KOPT-K1 (cell line): ENCODE data around the gene TRIP6.

Experiments used
- H3K27ac ChIP-seq: fragments of 200-600 bp; sonication (generic); 2 replicates; pipeline ENCODE4 v1.5.1; 2016; ENCODE audit warnings: antibody characterized with exemption, mild to moderate bottlenecking, low read depth, low read length; ENCODE audit not compliant: poor library complexity, severe bottlenecking
- H3K36me3 ChIP-seq: fragments of 200-600 bp; sonication (generic); 2 replicates; pipeline ENCODE4 v1.5.1; 2017; ENCODE audit warnings: antibody characterized with exemption, mild to moderate bottlenecking, low read length, moderate library complexity; ENCODE audit not compliant: insufficient read depth
- H3K9me3 ChIP-seq: fragments of 200-600 bp; sonication (generic); 2 replicates; pipeline ENCODE4 v1.5.1; 2017; ENCODE audit warnings: antibody characterized with exemption, low read length, mild to moderate bottlenecking; ENCODE audit not compliant: insufficient read depth, poor library complexity, severe bottlenecking

TRIP6 gene

GRCh38 chr7:100860702-100861615 is 6.2 kb upstream of the TRIP6 start:
- no peaks in the 10 kb centered on the region for H3K9me3 ChIP-seq
- H3K27ac ChIP-seq = no peak overlapping the region
- H3K36me3 ChIP-seq = peaks cover 36% of the 10 kb centered on the region; the same call in 1 of the 2 replicates

DNA sequence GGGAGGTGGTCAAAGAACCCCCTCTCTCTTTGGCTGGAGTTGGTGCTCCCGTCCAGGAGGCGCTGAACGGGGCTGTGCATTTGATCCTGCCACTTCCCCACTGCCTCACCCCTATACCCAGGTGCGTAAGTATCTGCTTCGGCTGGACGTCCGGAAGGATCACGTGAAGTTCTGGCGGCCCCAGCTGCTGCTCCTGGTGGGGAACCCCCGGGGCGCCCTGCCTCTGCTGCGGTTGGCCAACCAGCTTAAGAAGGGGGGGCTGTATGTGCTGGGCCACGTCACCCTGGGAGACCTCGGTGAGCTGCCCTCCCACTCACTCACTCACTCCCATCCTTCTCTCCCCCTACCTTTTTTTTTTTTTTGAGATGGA is 5.6 kb upstream of the TRIP6 start:
- Histone ChIP-seq H3K27ac (no peak overlapping the region), H3K36me3 (peaks cover 36% of the 10 kb centered on the region; the same call in 1 of the 2 replicates), H3K9me3 (no peaks in the 10 kb centered on the region)

DNA sequence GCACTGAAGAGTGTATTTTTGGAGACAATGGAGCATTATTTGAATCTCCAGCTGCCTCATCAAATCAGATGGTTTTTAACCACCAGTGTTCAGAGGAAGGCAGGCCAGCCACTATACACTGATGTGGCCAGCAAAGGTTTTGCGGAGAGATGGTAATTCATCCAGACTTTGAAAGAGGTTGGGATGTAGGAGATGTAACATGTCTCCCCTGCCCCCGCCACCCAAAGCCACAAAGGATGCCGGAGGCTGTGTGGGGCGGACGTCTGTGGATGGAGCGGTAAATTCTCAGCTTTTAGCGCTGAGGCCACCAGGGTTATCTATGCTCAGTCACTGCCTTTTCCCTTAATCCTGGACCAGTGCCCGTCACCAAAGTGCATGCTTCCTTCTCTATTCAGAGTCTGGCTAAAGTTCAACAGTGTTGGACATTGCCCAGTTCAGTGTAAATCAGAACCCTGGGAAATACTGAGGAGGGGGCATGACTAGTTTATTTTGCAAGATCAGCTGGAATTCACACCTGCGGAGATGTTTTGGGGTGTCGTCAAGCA is 3.7 kb upstream of the TRIP6 start:
- H3K36me3 ChIP-seq = peaks cover 36% of the 10 kb centered on the region; the same call in 1 of the 2 replicates
- no peak overlapping the region for H3K27ac ChIP-seq
- no peaks in the 10 kb centered on the region for H3K9me3 ChIP-seq

DNA sequence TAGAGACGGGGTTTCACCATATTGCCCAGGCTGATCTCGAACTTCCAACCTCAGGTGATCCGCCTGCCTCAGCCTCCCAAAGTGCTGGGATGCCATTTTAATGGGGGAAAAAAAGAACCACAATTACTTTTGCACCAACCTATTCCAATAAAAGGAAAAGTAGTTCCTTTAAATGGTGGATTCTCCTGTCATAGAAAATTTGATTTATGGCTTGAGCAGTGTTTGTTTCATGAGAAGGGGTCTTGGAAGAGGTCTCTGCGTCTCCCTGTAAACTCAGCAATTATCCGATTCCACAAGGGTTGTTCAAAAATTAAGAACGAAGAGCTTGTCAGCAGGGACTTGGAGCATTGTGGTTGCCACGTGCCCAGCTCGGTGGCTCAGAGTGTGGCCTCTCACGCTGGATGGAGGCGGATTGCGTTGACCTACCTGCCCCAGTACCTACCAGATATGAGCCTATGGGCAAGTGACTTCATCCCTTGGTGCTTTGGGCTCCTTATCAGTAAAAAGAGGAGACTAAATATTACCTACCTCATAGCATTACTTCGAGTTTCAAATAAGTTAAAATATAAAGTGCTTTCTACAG is 2.8 kb upstream of the TRIP6 start:
- Histone ChIP-seq H3K9me3 (no peaks in the 10 kb centered on the region), H3K36me3 (peaks cover 36% of the 10 kb centered on the region; the same call in 1 of the 2 replicates), H3K27ac (no peak overlapping the region)

DNA sequence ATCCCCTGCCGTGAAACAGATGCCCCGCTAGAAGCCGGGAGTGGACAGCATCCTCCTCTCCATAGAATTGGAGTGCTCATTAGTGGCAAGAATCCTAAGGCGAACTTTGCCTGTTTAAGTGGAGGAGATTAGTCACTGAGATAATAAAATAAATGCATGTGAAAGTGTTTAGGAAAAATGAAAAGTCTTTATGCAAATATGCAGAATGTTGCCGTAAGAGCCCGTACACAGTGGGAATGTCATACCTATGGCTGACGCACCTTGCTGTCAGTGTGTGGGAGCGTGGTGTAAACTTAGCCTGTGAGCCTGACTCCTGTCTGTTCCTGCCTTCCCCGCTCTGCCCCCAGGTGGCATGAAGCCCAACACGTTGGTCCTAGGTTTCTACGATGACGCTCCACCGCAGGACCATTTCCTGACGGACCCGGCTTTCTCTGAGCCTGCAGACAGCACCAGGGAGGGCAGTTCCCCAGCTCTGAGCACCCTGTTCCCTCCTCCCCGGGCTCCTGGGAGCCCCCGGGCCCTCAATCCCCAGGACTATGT is 1.7 kb upstream of the TRIP6 start:
- H3K9me3 ChIP-seq = no peaks in the 10 kb centered on the region
- H3K36me3 ChIP-seq = peaks cover 30% of the 10 kb centered on the region; the same call in 1 of the 2 replicates
- H3K27ac ChIP-seq = no peak overlapping the region

DNA sequence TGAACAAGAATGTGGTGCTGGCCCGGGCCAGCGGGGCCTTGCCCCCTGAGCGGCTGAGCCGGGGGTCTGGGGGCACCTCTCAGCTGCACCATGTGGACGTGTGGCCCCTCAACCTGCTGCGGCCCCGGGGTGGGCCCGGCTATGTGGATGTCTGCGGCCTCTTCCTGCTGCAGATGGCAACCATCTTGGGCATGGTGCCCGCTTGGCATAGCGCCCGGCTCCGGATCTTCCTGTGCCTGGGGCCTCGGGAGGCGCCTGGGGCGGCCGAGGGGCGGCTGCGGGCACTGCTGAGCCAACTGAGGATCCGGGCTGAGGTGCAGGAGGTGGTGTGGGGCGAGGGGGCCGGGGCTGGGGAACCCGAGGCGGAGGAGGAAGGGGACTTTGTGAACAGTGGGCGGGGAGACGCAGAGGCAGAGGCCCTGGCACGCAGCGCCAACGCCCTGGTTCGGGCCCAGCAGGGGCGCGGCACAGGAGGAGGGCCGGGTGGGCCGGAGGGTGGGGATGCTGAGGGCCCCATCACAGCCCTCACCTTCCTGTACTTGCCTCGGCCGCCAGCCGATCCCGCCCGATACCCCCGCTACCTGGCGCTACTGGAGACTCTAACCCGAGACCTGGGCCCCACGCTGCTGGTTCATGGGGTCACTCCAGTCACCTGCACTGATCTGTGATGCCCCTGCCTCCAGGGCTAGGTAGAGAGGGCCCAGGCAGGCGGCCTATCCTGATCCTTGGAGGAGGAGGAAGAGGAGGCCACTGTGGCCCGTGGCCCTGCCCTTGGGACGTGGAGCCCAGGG is 1.1 kb upstream of the TRIP6 start:
- H3K9me3 ChIP-seq = no peaks in the 10 kb centered on the region
- peaks cover 24% of the 10 kb centered on the region; the same call in 1 of the 2 replicates for H3K36me3 ChIP-seq
- no peak overlapping the region for H3K27ac ChIP-seq

DNA sequence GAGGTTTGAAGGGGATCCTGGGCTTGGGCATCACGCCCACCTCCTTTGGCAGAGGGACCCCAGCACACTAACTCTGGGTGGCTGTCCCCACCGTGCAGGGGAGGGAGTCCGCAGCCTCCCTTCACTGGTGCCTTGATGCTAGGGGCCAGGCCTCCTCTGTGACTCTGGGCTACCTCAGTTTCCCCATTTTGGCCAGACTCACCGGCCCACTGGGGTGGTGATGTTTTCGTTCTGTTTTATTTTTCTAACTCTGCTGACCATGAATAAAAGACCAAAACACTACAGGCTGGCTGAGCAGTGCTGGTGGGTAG is 503 bp upstream of the TRIP6 start:
- H3K36me3 ChIP-seq = peaks cover 23% of the 10 kb centered on the region; the same call in 1 of the 2 replicates
- H3K27ac ChIP-seq = no peak overlapping the region
- no peaks in the 10 kb centered on the region for H3K9me3 ChIP-seq

DNA sequence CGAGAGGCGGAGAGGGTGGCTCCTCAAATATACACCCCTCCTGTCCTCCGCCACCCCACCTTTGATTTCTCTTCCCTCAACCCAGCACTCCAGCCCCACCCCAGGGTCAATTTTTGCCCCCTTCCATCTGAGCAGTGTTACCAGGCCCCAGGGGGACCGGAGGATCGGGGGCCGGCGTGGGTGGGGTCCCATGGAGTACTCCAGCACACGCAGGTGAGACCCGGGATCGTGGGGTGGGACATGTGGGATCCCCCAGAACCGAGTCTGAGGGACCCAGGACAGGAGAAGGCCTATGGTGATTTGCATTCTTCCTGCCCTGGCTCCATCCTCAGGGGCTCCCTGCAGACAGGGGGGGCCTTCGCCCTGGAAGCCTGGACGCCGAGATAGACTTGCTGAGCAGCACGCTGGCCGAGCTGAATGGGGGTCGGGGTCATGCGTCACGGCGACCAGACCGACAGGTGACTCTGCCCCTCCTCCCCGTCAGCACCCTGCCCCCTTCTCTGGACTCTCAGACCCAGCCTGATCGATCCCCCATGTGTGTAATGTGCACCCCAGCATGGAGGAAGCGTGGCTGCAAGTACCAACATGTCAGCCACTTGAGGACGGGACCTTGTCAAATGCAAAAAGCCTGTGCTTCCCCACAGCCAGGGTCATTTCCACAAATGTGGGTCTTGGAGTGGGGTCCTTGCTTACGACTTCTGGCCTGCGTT is 744 bp downstream of the TRIP6 start:
- Histone ChIP-seq H3K27ac (no peak overlapping the region), H3K9me3 (no peaks in the 10 kb centered on the region), H3K36me3 (peaks cover 11% of the 10 kb centered on the region; the same call in 1 of the 2 replicates)

DNA sequence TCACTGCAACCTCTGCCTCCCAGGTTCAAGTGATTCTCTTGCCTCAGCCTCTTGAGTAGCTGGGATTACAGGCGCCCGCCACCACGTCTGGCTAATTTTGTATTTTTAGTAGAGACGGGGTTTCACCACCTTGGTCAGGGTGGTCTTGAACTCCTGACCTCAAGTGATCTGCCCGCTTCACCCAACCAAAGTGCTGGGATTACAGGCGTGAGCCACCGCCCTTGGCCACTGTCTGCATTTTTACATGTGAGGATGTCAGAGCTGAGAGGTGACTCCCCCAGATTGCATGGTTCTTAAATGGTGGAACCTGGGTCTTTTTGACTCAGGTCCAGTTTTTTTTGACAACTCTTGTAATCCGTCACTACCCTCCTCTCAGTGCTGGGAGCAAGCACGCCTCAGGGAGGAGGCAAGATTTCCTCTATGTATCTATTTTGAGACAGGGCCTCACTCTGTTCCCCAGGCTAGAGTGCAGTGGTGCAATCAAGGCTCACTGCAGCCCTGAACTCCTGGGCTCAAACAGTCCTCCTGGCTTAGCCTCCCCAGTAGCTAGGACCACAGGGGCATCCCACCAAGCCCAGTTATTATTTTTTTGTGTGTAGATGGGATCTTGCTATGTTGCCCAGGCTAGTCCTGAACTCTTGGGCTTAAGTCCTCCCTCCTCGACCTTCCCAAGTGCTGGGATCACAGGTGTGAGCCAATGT is 6.6 kb downstream of the TRIP6 start:
- H3K27ac ChIP-seq = peak overlapping the region; percentile 98
- H3K36me3 ChIP-seq = peaks cover 28% of the 10 kb centered on the region
- no peaks in the 10 kb centered on the region for H3K9me3 ChIP-seq

GRCh38 chr7:100874300-100874576 is 7.1 kb downstream of the TRIP6 start:
- H3K9me3 ChIP-seq = no peaks in the 10 kb centered on the region
- peaks cover 33% of the 10 kb centered on the region for H3K36me3 ChIP-seq
- peak overlapping the region; percentile 98 for H3K27ac ChIP-seq

- Histone ChIP-seq H3K36me3 (peaks cover 38% of the 10 kb centered on the region), H3K9me3 (no peaks in the 10 kb centered on the region), H3K27ac (peak within 1 kb of the TSS; percentile 98)
Observed at GRCh38 chr7:100874577-100875355, 7.6 kb downstream of the TRIP6 start, which contains the start of gene SRRT. SRRT (plus strand) TSS chr7:100875103; CDS start chr7:100875591, 488 bp downstream.

GRCh38 chr7:100875356-100875751 is 8.2 kb downstream of the TRIP6 start:
- Histone ChIP-seq H3K27ac (peak overlapping the region; percentile 98), H3K9me3 (no peaks in the 10 kb centered on the region), H3K36me3 (peaks cover 44% of the 10 kb centered on the region)

GRCh38 chr7:100878013-100878412 is 10.8 kb downstream of the TRIP6 start:
- Histone ChIP-seq H3K9me3 (no peaks in the 10 kb centered on the region), H3K27ac (no peak overlapping the region), H3K36me3 (peaks cover 71% of the 10 kb centered on the region)
